Heart left ventricle (tissue), 16 donors: ENCODE measurements around the gene BCAS1. TPM values are rescaled to one million over a fixed set of nuclear protein-coding genes. Genes with fewer than 3 reads are reported as not detected.

Experiments
- ATAC-seq, 4 donors: fragments of 200-7000 bp; cut with Tn5 transposase; one replicate each; pipeline ENCODE4 v1.9.1; 2020 to 2022; ENCODE audit warnings: moderate library complexity in 4 of 4, mild to moderate bottlenecking in 3 of 4, moderate number of reproducible peaks in 1 of 4
- DNase-seq, 5 donors: peaks; one replicate each; pipeline ENCODE4 v3.0.0-alpha.2; 2020
- H3K27ac ChIP-seq, 12 donors: fragments of 200-600 bp; sonication (generic) in 4 of 12; one replicate each; pipeline versions ENCODE4 v1.5.0 to v1.8.0; 2016 to 2022; ENCODE audit warnings: mild to moderate bottlenecking in 2 of 12
- H3K27me3 ChIP-seq, 9 donors: fragments of 200-600 bp; sonication (generic) in 2 of 9; one replicate each; pipeline versions ENCODE4 v1.5.1 to v1.8.0; 2016 to 2022; ENCODE audit warnings: mild to moderate bottlenecking in 3 of 9
- H3K36me3 ChIP-seq, 9 donors: fragments of 200-600 bp; sonication (generic) in 2 of 9; one replicate each; pipeline versions ENCODE4 v1.5.0 to v1.8.0; 2018 to 2022; ENCODE audit warnings: mild to moderate bottlenecking in 2 of 9
- H3K4me1 ChIP-seq, 12 donors: fragments of 200-600 bp; sonication (generic) in 4 of 12; one replicate each; pipeline versions ENCODE4 v1.5.0 to v1.8.0; 2016 to 2022; ENCODE audit warnings: mild to moderate bottlenecking in 3 of 12
- H3K4me3 ChIP-seq, 12 donors: fragments of 200-600 bp; sonication (generic) in 4 of 12; one replicate each; pipeline versions ENCODE4 v1.5.0 to v1.8.0; 2017 to 2022; ENCODE audit warnings: mild to moderate bottlenecking in 9 of 12, moderate library complexity in 4 of 12
- H3K9me3 ChIP-seq, 12 donors: fragments of 200-600 bp; sonication (generic) in 4 of 12; one replicate each; pipeline versions ENCODE4 v1.5.0 to v1.8.0; 2016 to 2022; ENCODE audit warnings: mild to moderate bottlenecking in 1 of 12
- CTCF ChIP-seq, 12 donors: fragments of 200-600 bp; sonication (generic) in 4 of 12; IDR thresholded peaks; one replicate each; pipeline versions ENCODE4 v1.5.0 to v1.8.0; 2018 to 2022; ENCODE audit warnings: antibody characterized with exemption in 12 of 12, mild to moderate bottlenecking in 5 of 12
- POLR2A ChIP-seq, 2 donors: fragments of 450-650 bp; IDR thresholded peaks; one replicate each; pipeline ENCODE4 v1.6.1; 2017; ENCODE audit warnings: antibody characterized with exemption in 2 of 2, mild to moderate bottlenecking in 2 of 2, moderate library complexity in 2 of 2
- WGBS, 4 donors: extraction: QIAGEN DNeasy Blood & Tissue Kit in 2 of 4; methylation state at CpG; one replicate each; pipeline versions ENCODE4 v1.1.5 to v1.1.7; 2013 to 2018; 5-methylcytosine and 5-hydroxymethylcytosine counted together
- intact Hi-C, 10 donors: fragments of 100-400 bp; cut with DNase I; formaldehyde crosslinking; loops; one replicate each; pipeline versions ENCODE4 v1.11.1 to v1.14.2; 2022
- polyA plus RNA-seq, 2 donors: library from polyadenylated mRNA; stranded (reverse); fragments of 200-250 nt; gene quantifications; one replicate each; pipeline ENCODE4 v1.2.3, GENCODE V29; 2013
- total RNA-seq, 9 donors: library from RNA; depleted of rRNA in 2 of 9; stranded (reverse); fragments of >200 nt in 2 of 9; fragmentation: NEBNext Ultra II Directional in 3 of 9; extraction: Animal tissue kit (Norgen Biotek cat#: 25700) in 3 of 9; gene quantifications; one replicate each; pipeline versions ENCODE4 v1.1.0 to v1.2.4, GENCODE V29; 2016 to 2023
- donor health status: ischemic (EF 13 %, LVEDD 7.1; RV severe dilation, severe dysfunction).
- donor health status: healthy with polysubstance abuse.
- donor health status: DM: no; HTN: yes; CAD: no.
- donor health status: DM: no; HTN: no; CAD: no.
- donor health status: ischemic (EF 25% LVEDD 6.9; RV normal size, moderate dysfunction).
- donor health status: ischemic (EF 25% LVEDD 5.7; RV mildly dilated, moderate dysfunction).
- donor health status: healthy.
- donor health status: DM: yes; HTN: yes; CAD: no.
- donor health status: ischemic (EF 35%, LVEDD 5.7; RV mildly dilated, moderate dysfunction).
- donor health status: nonischemic (EF 11% LVEDD 7.7; RV severe dilation, severe dysfunction).
- donor health status: DM: yes; HTN: yes; CAD: no.
- donor health status: PGD.
- donor health status: ischemic (EF 29% LVEDD 5.4; RV normal size, mild dysfunction).
- donor health status: nonischemic (EF 23%, LVEDD 6.1; RV moderate dilation, normal function).

Gene BCAS1
- total and polyA plus RNA-seq, 11 donors = not detected

GRCh38 chr20:53960579-53961272 lies 109.7 kb downstream of the BCAS1 start:
- peaks cover 0 to 9% (median 0%) of the 10 kb centered on the region in 12 donors for H3K4me1 ChIP-seq
- H3K27ac ChIP-seq = peak overlapping the region in 1 of 12 donors; percentile 56
- TF ChIP-seq CTCF (IDR thresholded peaks at IDR 0.05) = no peak
- TF ChIP-seq POLR2A (IDR thresholded peaks at IDR 0.05) = no peak
- H3K4me3 ChIP-seq = no peak overlapping the region
- H3K36me3 ChIP-seq = no peaks in the 10 kb centered on the region
- WGBS, 4 donors = 55 to 64% (median 61%) methylated on average over 2 of the region's 2 CpGs
- ATAC-seq (no peak), DNase-seq (no peak)
- intact Hi-C loops = loop anchor here in 1 of 10 donors (5.0 kb wide), 1 partner anchor 102 kb away; no protein-coding TSS in a partner anchor
- H3K27me3 ChIP-seq = no peaks in the 10 kb centered on the region
- peaks cover 0 to 4% (median 0%) of the 10 kb centered on the region in 12 donors for H3K9me3 ChIP-seq

- H3K9me3 ChIP-seq = peaks cover 0 to 4% (median 0%) of the 10 kb centered on the region in 12 donors
- H3K27me3 ChIP-seq = no peaks in the 10 kb centered on the region
- H3K4me1 ChIP-seq = peaks cover 0 to 9% (median 0%) of the 10 kb centered on the region in 12 donors
- no peaks in the 10 kb centered on the region for H3K36me3 ChIP-seq
- TF ChIP-seq POLR2A (IDR thresholded peaks at IDR 0.05) (no peak), CTCF (IDR thresholded peaks at IDR 0.05) (no peak)
- DNase-seq (peak in 1 of 5 donors; percentile 26), ATAC-seq (peak in 3 of 4 donors; percentile 54 to 83 (median 72))
- intact Hi-C loops = loop anchor here in 1 of 10 donors (5.0 kb wide), 1 partner anchor 102 kb away; no protein-coding TSS in a partner anchor
- H3K4me3 ChIP-seq = peak overlapping the region in 2 of 12 donors; percentile 7 to 18
- WGBS, 4 donors = 53 to 66% (median 56%) methylated on average over 6 of the region's 6 CpGs
- peak overlapping the region in 6 of 12 donors; percentile 0 to 56 (median 26) for H3K27ac ChIP-seq
Observed at GRCh38 chr20:53959911-53960578, 110.3 kb downstream of the BCAS1 start.

GRCh38 chr20:53958260-53958659 lies 112.1 kb downstream of the BCAS1 start:
- TF ChIP-seq POLR2A (IDR thresholded peaks at IDR 0.05) (no peak), CTCF (IDR thresholded peaks at IDR 0.05) (no peak)
- Histone ChIP-seq H3K9me3 (peaks cover 0 to 4% (median 0%) of the 10 kb centered on the region in 12 donors), H3K36me3 (no peaks in the 10 kb centered on the region), H3K4me1 (peaks cover 0 to 9% (median 0%) of the 10 kb centered on the region in 12 donors), H3K4me3 (no peak overlapping the region), H3K27me3 (no peaks in the 10 kb centered on the region), H3K27ac (peak overlapping the region in 1 of 12 donors; percentile 20)
- intact Hi-C loops = no loop called here
- no peak for DNase-seq
- 71 to 78% (median 73%) methylated on average over 5 of the region's 5 CpGs for WGBS, 4 donors
- no peak for ATAC-seq
